NOMO-1 (cell line): ENCODE measurements around the gene LOXL1.
"Not testable (repeated sequence)": the region's sequence is repeated elsewhere in the genome, so short reads cannot be mapped to it uniquely, and the experiment has no call there.

ENCODE experiments used
- DNase-seq, 2 experiments: peaks; one replicate each; lab custom pipeline; 2025; ENCODE audit not compliant: unreplicated experiment in 2 of 2; lab: John Stamatoyannopoulos, UW

LOXL1 gene

DNA sequence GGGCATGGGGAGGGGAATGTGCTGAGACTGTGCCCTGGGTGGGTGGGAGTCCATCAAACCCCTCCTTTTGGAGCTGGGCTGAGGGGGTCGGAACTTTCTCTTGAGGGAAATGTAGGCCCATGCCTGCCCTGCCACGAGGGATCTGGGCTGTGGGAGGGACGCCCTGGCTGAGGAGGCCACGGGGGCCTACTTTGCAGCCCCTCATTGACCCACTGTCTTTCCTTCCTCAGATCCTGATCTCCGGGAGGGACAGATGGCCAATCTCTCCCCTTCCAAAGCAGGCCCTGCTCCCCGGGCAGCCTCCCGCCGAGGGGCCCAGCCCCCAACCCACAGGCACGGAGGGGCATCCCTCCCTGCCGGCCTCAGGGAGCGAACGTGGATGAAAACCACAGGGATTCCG lies 25.3 kb downstream of the LOXL1 start:
- no peak for DNase-seq

DNA sequence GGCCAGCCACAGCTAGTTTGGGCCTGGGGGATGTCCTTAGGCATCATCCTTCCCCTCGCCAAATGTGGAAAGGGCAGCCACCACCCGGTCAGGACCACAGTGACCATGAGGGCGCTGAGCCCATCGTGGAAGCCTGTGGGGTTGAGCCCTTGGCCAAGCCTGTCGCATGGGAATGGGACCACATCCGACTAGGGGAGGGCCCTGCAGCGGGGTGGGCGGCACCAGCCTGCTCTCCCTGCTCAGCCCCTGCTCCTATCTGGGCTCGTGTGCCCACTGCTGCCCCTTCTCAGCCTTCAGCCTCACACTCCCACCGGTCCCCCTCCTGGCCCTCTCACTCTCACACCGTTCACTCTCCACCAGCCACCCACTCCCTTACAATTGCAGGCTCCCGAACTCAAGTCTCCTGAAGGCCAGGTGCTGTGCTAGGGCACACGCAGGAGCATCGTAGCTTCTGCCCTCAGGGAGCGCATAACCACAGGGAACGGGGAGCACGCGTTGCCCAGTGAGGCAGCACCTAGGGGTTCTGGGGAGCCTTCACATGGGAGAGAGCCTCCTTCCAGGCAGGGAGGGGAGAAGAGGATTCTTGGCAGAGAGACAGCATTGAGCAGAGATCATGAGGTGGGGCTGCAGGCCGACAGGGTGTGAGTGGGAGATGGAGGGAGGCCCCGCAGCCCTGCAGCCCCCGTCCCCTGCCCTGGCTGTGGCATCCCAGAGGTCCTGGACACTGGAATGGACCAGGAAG lies 26.1 kb downstream of the LOXL1 start:
- no peak for DNase-seq

DNA sequence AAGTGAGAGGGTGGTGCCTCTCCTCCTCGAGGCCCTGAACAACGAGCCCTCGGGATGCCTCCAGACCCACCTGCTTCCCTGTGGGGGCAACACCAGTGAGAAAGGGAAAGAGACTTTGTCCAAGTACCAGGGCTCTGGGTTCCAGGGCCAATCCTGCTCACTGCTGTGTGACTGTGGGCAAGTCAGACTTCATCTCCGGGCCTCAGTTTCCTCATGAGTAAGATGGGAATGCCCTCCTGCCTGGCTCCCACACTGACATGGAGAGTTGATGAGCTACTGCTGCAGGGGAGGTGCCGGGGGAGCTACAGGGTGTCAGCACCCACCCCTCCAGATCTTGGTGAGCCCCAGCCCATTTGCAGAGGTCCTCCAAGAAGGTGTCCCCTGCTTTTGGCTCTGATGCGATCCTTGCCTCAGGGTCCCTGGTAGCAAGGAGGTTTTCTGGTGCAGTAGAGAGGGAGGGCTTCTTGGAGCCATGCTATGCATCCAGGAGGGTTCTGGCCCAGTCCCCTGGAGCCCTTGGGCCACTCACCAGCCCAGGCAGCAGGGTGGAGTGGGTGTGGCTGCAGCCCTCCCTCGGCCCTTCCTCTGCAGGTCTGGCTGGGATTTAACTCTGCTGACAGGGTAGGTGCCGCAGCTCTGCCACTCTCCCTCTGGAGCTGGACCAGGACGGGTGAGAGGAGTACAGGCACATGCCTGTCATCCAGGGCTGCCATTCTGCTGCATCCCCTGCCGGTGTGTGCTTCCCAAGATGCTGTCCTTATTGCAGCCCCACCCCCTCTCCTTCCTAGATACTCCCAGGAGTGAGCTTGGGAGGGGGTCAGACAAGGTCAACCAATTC lies 26.9 kb downstream of the LOXL1 start:
- no peak for DNase-seq

DNA sequence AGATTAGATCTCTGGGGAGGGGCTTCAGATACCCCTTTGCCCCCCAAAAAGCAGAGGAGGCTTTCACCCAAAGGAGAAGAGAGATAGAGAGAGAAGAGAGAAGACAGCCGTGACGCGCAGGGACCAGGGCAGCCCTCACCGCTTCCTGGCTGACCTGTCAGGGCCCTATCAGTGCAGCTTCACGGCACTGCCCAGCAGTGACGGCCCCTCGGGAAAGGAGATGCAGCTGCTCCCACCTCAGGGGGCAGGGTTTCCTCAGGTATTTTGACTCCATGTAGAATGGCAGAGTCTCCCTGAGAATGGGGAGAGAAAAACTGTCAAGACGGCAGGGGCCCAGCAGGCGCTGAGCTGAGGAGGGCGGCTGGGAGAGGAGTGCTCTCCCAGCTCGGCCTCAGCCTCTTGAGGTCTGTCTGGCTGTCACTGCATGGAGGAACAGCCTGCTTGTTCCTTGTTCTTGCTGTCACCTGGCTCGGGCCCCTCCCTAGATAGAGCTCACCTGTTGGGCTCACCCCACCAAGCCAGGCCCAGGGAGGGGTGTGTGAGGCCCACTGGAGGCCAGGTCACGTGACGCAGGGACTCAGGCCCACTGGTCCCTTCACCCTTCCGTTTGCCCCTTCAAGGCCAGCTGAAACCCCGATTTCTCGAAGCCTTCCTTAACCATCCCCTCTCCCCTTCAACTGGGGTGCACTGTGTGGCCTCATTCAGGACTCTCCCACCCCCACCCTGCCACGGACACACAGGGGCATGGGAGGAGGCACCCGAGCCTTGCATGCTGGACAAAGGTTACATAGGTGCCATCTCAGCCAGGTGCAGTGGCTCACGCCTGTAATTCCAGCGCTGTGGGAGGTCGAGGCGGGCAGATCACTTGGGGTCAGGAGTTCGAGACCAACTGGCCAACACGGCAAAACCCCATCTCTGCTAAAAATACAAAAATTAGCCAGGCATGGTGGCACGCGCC lies 28.2 kb downstream of the LOXL1 start:
- DNase-seq: no peak

DNA sequence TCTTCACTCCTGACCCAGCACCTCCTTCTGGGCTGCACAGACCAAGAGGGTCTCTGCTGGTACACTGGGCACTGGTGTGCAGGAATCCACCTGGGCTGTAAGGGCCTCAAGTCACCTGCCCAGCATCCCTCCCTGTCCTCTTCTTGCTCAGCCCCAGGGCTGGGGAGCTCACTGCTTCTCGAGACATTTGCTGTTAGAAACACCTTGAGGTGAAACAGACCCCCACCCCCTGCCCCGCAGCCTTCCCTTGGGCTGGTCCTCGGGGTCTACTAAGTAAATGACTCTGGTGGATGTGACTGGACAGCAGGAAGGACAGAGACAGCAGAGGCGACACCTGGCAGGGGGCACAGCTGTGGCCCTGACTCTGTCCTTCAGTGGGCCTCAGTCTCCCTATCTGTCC lies 29.1 kb downstream of the LOXL1 start:
- DNase-seq: no peak

DNA sequence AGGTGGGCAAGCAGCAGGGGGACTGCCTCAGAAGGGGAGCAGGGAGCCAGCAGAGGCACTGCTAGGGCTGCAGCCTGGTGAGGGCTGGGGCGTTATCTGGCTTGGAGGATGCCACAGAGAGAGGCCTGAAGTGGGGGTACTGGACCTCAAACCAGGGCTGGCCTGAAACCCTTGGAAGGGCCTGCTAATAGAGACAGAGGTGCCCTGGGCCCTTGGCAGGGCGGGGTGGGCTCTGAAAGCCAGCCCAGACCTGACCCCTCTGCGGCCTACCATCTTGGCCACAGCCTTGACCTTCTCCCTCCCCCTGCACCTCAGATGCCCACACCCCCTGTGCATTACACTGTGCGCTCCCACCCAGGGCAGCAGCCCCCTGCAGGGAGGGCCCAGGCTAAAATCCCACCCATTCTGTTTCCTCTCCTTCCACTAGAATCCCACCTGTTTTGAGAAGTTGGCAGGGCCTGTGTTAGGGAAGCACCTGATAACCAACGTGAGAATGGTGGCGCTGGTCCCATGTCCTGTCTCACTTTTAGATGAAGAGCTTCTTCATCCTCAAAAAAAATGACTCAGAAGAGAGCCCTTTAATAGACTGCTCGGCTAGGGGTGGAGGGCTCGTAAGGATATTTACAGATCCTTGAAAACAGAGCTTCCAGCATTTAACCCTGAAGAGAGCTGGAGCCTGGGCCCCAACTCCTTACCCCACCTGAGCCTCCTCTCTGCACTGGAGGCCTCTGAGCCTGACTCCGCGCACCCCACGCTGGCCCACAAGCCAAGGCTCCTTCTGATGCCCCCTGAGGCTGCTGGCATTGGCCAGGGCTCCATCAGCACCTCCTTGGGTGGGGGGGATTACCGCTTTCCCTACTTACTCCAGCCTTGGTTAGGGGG lies 29.8 kb downstream of the LOXL1 start:
- no peak for DNase-seq

DNA sequence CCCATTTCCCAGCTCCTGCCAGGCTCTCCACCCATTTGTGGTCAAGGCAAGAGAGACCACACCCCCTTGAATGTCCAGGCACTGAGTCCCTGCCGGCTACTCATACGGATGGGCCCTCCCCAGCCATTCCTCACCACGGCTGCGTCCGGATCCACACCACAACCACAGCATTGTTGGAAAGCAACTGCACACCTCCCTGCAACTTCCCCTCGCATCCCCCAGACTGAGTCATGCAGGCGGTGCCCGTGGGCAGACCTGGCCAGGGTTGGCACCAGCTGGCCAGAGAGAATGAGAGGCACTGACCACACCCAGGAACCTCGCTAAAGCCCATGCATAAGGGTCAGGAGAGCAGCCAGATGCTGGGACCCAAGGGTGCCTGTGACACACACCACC lies 30.5 kb downstream of the LOXL1 start:
- no peak for DNase-seq

DNA sequence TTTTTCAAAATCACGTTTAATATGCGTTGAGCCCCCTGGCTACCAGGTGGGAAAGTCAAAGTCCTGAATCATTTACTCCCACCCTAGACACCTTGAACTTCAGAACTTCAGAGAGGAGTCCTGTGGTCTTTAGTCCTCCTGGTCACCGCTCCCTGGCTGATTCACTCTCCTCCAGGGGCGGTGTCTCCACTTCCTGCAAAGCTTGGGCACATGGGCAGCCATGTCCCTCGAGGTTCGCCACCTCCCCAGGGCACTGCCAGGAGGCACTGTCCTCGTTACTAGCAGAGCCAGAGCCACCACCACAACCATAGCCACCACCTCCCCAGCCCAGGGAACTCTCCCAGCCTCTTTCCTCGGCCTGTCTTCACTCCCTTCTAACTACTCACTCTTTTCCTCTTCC lies 31.0 kb downstream of the LOXL1 start:
- DNase-seq: no peak

DNA sequence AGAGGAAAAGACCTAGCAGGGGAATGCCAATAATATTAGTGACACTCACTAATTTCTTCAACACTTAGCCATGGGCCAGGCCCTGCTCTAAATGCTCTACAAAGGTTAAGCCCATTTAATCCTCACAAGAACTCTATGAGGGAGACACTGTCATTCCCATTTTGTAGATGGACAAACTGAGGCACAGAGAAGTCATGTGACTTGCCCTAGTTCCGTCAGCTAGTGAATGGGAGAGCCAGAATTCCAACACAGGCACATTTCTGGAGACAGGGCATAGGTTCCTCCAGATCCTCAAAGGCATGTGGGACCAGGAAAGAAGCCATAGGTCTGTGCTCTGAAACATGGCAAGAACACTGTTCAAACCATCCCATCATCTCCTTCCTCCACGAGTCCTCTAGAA lies 31.5 kb downstream of the LOXL1 start:
- DNase-seq: no peak

DNA sequence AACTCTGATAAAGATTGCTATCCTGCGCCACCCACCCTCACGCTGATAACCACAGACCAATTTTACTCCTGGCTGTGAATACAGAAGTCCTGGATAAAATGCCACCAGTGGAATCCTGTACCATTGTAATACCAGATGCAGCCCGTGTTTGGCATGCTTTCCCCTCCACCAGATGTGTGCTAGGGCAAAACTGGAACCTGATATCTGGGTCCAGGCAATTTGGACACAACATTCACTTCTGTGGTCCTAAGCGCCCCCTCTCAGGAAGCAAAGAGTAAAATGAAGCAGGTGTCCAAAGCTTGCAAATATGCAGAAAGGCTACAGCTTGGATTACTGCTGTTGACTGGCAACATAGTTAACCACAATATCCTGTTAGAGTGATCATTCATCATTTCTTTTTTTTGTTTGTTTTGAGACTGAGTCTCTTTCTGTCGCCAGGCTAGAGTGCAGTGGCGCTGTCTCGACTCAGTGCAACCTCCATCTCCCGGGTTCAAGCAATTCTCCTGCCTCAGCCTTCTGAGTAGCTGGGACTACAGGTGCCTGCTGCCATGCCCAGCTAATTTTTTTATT lies 32.8 kb downstream of the LOXL1 start:
- no peak for DNase-seq

DNA sequence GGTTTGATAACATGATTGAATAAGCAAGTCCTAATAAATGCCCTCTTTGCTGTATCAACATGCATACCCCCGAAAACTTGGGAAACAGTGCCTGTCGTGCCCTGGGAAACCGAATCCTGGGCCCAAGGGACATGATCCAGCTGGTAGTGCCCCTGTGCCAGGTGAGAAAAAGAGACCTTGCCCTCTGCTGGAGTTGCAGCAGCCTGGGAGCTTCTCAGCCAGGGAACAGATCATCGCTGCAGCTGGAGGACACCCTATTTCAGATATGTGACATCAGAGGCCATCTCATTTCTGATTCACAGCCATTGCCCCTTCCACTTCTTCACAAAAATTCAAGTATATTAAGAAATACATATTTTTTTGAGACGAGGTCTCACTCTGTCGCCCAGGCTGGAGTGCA lies 33.5 kb downstream of the LOXL1 start:
- DNase-seq: no peak

DNA sequence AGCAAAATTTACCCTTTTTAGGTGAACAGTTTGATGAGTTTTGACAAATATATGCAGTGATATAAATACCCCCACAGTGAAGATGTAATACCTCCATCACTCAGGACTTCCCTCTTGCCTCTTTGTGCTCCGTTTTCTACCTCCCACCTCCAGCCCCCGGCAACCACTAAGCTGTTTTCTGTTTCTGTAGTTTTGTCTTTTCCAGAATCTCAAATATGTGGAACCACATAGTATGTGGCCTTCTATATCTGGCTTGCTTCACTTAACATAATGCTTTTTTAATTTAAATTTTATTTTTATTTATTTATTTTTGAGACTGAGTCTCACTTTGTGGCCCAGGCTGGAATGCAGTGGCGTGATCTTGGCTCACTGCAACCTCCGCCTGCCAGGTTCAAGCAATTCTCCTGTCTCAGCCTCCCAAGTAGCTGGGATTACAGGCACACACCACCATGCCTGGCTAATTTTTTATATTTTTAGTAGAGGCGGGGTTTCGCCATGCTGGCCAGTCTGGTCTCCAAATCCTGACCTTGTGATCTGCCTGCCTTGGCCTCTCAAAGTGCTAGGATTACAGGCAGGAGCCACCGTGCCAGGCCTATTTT lies 34.3 kb downstream of the LOXL1 start:
- DNase-seq: not testable (repeated sequence)

DNA sequence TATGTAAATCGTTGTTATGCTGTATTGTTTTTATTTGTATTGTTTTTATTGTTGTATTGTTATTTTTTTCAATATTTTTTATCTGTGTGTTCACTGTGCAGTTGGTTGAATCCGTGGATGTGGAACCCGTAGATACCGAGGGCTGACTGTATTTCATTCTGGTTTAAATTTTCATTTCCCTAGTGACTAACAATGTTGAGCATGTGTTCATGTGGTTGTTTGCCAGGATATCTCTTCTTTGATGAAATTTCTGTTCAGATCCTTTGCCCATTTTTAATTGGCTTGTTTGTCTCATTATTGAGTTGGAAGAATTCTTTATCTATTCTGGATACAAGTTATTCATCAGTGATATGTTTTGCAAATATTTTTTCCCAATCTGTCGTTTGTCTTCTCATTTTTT lies 36.2 kb downstream of the LOXL1 start:
- DNase-seq: no peak

DNA sequence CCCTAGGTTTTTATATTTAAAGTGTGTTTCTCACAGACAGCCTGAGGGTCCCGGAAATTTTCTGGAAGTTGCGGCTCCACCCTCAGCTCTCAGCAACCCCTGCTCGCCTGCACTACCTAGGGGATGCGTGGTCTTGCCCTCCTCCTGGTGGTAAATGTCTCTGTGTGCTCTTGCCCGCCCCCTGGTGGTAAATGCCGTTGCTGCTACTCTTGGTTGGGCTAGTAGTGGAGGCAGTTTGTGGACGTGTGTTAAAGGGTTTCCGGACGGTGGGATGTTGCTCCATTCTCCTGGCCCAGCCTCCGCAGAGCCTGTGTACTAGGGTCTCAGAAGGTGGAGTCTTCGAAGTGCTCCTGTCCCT lies 38.5 kb downstream of the LOXL1 start:
- peak; percentile 67 for DNase-seq

DNA sequence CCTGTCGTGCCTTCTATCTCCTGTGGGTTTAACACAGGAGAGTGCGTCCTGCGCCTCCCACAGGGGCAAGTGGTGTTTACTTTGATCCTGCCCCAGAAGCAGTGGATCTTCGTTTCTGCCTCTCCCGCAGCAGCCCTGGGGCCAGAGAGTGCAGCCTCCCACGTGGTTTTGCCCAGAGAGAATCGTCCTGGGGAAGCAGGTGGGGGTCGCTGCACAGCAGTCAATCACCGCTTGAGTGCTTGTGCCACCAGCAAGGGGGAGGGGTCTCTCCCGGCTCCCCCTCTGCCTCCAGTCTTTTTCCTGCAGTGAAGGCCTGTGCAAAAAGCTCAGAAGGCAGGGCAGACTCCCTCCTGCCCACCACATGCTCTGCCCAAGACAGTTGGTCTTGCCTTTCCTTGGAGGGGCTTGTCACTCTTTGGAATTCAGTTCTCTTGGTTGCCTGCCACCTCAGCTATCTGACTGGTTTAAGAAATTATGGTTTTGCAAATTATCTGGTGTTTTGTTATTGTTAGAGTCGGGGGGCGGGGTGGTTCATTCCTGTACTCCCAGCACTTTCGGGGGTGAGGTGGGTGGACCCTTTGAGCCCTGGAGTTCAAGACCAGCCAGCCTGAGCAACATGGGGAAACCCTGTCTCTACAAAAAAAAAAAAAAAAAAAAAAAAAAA lies 39.0 kb downstream of the LOXL1 start:
- DNase-seq: no peak

DNA sequence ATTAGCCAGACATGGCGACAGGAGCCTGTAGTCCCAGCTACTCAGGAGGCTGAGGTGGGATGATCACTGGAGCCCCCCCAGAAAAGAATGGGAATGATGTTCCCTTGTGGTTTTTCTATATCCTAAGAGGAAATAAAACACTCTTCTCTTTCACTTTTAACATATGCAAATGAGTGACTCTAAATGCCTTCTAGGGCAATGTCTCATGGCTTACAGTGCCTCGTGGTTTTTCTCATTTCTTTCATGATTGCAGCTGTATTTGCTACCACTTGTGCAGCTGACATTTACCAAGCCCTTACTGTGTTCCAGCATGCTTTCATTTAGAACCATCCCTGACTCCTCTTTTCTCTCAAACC lies 39.5 kb downstream of the LOXL1 start:
- DNase-seq: peak in 1 of 2 experiments; percentile 9

DNA sequence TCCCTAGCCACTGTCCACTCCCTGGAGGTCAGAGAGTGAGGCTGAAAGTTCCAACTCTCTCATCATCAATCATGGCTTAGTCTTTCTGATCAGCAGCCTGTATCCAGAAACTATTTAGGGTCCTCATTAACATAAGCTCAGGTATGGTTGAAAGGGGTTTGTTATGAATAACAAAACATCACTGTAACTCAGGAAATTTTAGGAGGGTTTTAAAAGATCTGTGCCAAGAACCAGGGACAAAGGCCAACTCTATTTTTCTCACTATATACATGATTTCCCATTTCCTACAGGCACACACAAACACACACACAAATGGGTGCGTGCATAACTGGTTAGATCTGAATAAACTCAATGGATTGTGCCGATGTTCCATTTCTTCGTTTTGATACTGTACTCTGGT lies 42.2 kb downstream of the LOXL1 start:
- no peak for DNase-seq

DNA sequence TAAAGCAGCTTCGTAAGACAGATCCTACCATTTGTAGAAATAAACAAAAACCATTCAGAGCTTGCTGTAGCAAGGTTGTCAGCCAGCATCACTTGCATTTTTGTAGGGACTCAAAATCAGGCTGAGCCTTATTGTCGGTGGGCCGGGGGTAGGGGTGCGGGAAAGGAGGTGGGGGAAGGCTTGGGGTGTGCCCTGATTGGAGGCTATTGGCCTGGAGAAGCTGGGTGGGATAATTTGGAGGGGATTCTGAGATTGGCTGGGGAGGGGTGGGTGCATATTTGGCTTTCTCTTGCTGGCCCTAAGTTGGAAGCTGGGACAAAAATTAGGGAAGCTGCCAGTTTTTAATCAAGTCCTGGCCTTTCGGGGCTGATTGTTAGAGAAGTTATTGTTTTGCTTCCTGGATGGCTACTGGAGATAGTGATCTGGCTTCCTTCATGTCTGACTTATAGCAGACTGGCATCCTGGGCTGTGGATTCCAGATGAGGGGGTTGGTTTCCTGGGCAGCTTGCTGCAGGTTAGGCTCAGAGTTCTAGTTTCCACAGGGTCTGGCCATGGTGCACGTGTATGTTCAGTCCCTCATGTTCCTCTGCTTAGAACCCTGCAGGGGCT lies 43.0 kb downstream of the LOXL1 start:
- DNase-seq: no peak
